Activated T-cell treated with anti-CD3 and anti-CD28 coated beads, Interleukin-2, amount 50 U/mL, for 72 hours (primary cell): ENCODE data around the gene PLEKHD1. TPM values are rescaled to one million over a fixed set of nuclear protein-coding genes. Genes with fewer than 3 reads are reported as not detected.
A peak's percentile ranks its signal among the peaks of the same experiment; 100 is the strongest.

ENCODE experiments used
- ATAC-seq, 2 donors: fragments of 150-1000 bp; cut with Tn5 transposase; replicated peaks in 1 of 2; 2 replicates each; pipeline ENCODE4 v1.10.0; 2021; ENCODE audit warnings: moderate library complexity in 2 of 2, mild to moderate bottlenecking in 1 of 2
- DNase-seq, 2 donors: peaks; one replicate each; pipeline ENCODE4 v3.0.0; 2021 to 2022; ENCODE audit warnings: mixed read lengths in 1 of 2
- H3K27ac Mint-ChIP-seq: one replicate; pipeline ENCODE4 v1.8.0; 2022; ENCODE audit warnings: mild to moderate bottlenecking, moderate library complexity, mixed read lengths
- H3K27me3 Mint-ChIP-seq: one replicate; pipeline ENCODE4 v1.8.0; 2022; ENCODE audit warnings: low read depth, mixed read lengths
- H3K36me3 Mint-ChIP-seq, 2 donors: one replicate each; pipeline ENCODE4 v1.8.0; 2022; ENCODE audit warnings: mixed read lengths in 2 of 2, mild to moderate bottlenecking in 1 of 2; ENCODE audit not compliant: insufficient read depth in 2 of 2
- H3K4me1 Mint-ChIP-seq: one replicate; pipeline ENCODE4 v1.8.0; 2022; ENCODE audit warnings: low read depth, mixed read lengths
- H3K4me3 Mint-ChIP-seq, 2 donors: one replicate each; pipeline ENCODE4 v1.8.0; 2022; ENCODE audit warnings: mild to moderate bottlenecking in 2 of 2, mixed read lengths in 2 of 2, moderate library complexity in 2 of 2
- H3K9me3 Mint-ChIP-seq, 2 donors: one replicate each; pipeline ENCODE4 v1.8.0; 2022; ENCODE audit warnings: mixed read lengths in 2 of 2
- total RNA-seq, 2 donors: library from RNA; stranded (reverse); gene quantifications; one replicate each; pipeline ENCODE4 v1.2.3, GENCODE V29; 2022

Gene PLEKHD1
- total RNA-seq, 2 donors from 2014 or later: 0.12 TPM; not detected in 1

DNA sequence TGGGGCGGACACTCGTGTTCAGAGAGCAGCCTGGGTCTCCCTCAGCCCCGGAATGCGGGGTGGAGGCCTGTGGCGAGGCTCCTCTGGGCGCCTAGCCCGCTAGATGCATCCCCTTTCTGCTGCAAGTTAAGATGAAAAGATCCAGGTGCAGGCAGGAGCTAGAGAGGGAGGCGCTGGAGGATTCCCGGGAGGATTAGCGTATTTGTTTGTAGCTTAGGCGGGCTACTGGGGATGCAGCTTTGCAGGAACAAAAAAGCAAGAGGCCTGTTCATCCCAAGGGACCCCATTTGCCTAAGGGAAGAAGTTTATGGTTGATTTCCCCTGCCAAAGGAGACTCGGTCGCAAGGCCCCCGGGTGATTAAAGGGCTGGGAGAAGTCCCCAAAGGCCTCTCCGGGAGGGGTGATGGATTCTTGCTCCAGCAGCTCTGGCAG is 89.3 kb downstream of the PLEKHD1 start:
- DNase-seq: no peak
- peaks cover 59% of the 10 kb centered on the region for H3K27me3 Mint-ChIP-seq
- ATAC-seq: no peak
- no peaks in the 10 kb centered on the region for H3K9me3 Mint-ChIP-seq
- H3K4me1 Mint-ChIP-seq: peaks cover 12% of the 10 kb centered on the region
- H3K27ac Mint-ChIP-seq: no peak overlapping the region
- H3K4me3 Mint-ChIP-seq: peak overlapping the region; percentile 71 to 82
- no peaks in the 10 kb centered on the region for H3K36me3 Mint-ChIP-seq

DNA sequence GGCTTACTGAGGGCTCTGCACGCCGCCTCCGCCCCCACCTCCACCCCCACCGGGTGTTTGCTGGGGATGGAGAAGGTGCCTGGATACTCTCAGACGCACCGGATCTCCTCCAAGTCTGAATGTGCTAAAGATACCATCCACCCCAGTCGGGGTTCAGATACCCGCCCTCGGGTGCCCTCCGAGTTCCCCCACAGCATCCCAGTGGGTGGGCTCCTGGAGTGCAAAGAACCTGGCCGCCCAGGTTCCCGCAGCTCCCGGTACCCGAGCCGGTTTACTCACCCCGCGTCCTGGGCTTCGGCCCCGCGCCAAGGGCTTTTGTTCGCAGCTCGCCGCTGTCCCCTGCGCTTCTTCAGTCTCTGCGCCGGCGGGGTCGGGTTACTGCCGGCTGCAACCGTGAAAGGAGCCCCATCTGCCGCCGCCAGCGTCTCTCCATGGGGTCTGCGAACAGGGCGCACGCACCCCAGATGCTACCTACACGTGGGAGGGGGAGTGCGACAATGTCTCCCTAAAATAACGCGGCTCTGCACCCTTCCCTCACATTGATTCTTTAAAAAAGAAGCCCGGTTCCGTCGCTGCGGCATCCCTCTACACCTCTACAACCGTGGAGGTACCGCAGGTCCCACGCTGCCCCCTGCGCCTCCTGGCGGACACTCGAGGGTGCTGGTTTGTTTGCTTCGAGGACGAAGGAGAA is 89.9 kb downstream of the PLEKHD1 start, which contains the start of gene CCDC177:
Gene CCDC177, minus strand, starts transcription at position 609 of the 691 bp plus-strand sequence. CDS start 1,249 bp downstream, outside the sequence.
- Mint-ChIP-seq H3K27me3 (peaks cover 54% of the 10 kb centered on the region), H3K4me3 (peak within 1 kb of the TSS; percentile 82 to 99), H3K4me1 (peaks cover 12% of the 10 kb centered on the region), H3K9me3 (no peaks in the 10 kb centered on the region), H3K36me3 (no peaks in the 10 kb centered on the region), H3K27ac (no peak within 1 kb of the TSS)
- ATAC-seq (peak; percentile 82 to 86), DNase-seq (peak; percentile 81 to 84)

DNA sequence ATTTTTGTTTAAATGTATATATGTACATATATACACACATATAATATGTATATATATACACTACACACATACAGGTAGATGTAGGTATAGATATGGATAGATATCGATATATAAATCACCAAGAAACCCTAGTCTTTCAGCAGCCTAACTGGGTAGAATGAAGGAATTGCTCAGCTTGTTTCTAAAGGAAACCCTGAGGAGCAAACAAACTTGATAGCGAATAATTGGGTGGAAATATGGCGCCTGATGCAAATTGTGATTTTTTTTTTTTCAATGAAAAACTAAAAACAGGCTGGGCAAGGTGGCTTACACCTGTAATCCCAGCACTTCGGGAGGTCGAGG is 90.4 kb downstream of the PLEKHD1 start:
- Mint-ChIP-seq H3K4me3 (peak overlapping the region; percentile 82 to 99), H3K27me3 (peaks cover 48% of the 10 kb centered on the region), H3K27ac (no peak overlapping the region), H3K9me3 (no peaks in the 10 kb centered on the region), H3K36me3 (no peaks in the 10 kb centered on the region), H3K4me1 (peaks cover 12% of the 10 kb centered on the region)
- ATAC-seq (no peak), DNase-seq (no peak)

DNA sequence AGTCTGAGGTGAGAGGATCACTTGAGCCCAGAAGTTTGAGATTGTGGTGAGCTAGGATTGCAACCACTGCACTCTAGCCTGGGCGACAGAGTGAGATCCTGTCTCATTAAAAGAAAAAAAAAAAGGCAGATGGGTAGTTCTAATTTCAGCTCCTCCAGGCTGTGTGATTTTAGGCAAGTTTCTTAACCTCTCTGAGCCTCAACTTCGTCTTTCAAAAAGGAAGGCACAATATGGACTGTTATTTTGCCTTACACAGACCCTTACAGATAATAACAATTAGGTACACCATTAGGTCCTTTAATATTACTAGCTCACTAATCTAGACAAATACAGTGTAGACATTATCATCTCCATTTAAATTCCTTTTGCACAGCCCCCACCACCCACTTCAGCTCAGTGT is 94.9 kb downstream of the PLEKHD1 start:
- DNase-seq: no peak
- Mint-ChIP-seq H3K9me3 (no peaks in the 10 kb centered on the region), H3K4me1 (peaks cover 11% of the 10 kb centered on the region), H3K36me3 (no peaks in the 10 kb centered on the region), H3K27me3 (peaks cover 20% of the 10 kb centered on the region), H3K4me3 (no peak overlapping the region), H3K27ac (no peak overlapping the region)
- ATAC-seq: no peak

DNA sequence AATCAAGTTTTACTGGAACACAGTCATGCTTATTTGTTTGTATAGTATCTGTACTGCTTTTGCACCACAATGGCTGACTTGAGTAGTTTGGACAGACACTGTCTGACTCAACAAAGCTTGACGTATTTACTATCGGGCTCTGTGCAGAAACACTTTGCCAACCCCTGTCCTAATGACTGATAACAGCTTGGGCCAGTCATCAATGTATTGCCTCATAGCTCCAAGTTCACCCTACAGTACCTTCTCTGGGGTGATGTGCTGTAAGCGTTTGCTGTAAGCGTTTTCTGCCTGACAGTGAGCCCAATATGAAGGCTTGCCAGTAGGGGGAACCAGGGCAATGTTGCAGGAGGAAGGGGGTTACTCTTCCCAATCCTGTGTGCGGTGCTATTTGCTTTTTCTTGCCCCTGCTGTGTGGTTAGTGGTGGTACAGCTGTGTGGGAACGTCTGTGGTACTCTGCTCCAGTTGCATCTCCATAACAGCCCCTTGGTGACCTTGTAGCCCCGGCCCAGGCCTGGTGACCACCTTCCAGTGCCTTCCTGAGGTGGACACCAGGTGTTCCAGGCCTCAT is 95.6 kb downstream of the PLEKHD1 start:
- H3K4me1 Mint-ChIP-seq: peaks cover 11% of the 10 kb centered on the region
- peaks cover 15% of the 10 kb centered on the region for H3K27me3 Mint-ChIP-seq
- H3K4me3 Mint-ChIP-seq: no peak overlapping the region
- no peaks in the 10 kb centered on the region for H3K36me3 Mint-ChIP-seq
- no peaks in the 10 kb centered on the region for H3K9me3 Mint-ChIP-seq
- ATAC-seq (peak; percentile 39 to 71), DNase-seq (peak in 1 of 2 donors; percentile 24)
- no peak overlapping the region for H3K27ac Mint-ChIP-seq

Other genes with a start within 250 kb of the PLEKHD1 start
- under 1 TPM; 0.05 to 0.21 TPM for gene GALNT16, start 224.6 kb upstream of the PLEKHD1 start, total RNA-seq
- gene ERH, start 86.4 kb upstream of the PLEKHD1 start, total RNA-seq: 100 to 1,000 TPM; 215 to 231 TPM
- gene SLC39A9, start 86.0 kb upstream of the PLEKHD1 start, total RNA-seq: 10 to 100 TPM; 85.8 to 93.3 TPM
- gene CCDC177, start 90.1 kb downstream of the PLEKHD1 start, total RNA-seq: not detected
- gene SUSD6, start 126.9 kb downstream of the PLEKHD1 start, total RNA-seq: 10 to 100 TPM; 60.3 to 73.8 TPM